Activated CD8-positive, alpha-beta memory T cell treated with anti-CD3 and anti-CD28 coated beads for 1 hour (primary cell): ENCODE measurements around the gene SF3B3.
"Not testable (repeated sequence)": the region's sequence is repeated elsewhere in the genome, so short reads cannot be mapped to it uniquely, and the experiment has no call there.

Source experiments
- DNase-seq, 2 donors: peaks; one replicate each; pipeline ENCODE4 v3.0.0-alpha.2; 2020; ENCODE audit warnings: low read depth in 1 of 2; ENCODE audit errors: extremely low read depth in 1 of 2

SF3B3 gene

GRCh38 chr16:70612931-70613330, 89.3 kb downstream of the SF3B3 start:
- no peak for DNase-seq

DNA sequence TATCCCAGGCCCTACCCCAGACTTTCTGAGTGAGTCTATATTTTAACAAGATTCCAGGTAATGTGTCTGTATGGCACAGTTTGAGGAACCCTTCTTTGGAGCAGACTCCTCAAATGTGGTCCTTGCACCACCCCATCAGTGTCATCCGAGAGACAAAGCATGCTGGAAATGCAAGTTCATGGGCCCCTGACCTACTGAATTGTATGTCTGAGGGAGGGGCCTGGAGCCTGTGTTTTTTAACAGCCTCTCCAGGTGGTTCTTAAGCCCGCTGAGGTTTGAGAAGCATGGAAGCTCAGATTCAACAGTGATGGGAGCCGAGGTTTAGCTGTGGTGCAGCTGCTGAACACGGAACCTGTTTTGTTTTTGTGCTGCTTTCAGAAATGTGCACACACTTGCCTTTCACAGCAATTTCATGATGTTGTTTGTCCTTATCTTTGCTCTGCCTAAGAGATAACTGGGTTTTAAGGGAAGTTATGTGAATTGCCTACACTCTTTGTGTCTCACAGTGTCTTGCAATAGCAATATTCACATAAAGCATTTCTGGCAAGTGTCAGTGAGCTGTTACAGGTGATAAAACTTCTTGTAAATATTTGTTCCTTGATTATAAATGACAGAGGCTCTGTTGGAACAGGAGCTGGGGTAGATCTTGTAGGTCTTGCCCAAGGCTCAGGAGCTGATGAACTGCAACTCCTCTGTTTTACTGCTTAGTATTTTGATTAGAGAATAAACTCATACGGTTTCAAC, 90.8 kb downstream of the SF3B3 start:
- DNase-seq = no peak

DNA sequence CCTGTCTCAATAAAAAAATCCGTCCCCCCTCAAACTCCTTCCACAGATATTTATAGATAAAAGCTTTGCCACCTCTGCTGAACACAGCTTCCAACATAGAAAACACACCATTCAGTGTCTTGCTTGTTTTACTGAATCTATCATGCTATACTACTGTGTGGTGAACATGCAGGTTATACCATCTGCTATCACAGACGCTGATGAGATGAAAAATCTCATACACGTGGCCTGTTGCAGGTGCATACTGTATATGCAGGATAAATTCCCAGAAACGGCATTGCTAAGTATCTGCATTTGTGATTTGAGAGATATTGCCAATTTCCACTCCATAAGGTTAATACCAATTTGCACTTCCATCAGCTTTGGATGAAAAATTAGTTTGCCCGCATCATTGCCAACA, 92.3 kb downstream of the SF3B3 start:
- DNase-seq = no peak

DNA sequence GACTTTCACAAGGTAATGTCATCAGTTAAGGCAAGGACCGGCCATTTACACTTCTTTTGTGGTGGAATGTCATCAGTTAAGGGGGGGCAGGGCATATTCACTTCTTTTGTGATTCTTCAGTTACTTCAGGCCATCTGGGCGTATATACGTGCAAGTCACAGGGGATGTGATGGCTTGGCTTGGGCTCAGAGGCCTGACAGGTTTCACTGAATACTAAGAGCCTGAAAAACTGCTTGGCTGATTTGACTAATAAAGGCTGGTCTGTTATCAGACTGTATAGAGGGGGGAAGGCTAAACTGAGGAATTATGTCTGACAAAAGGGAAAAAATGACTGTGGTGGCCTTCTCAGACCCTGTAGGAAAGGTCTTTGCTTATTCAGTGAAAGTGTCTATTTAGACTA, 98.2 kb downstream of the SF3B3 start:
- not testable (repeated sequence) for DNase-seq
